Measurements from ENCODE around the gene LRBA. TPM values are rescaled to one million over a fixed set of nuclear protein-coding genes. Genes with fewer than 3 reads are reported as not detected.

LRBA gene
- total and polyA plus RNA-seq, 2 of the 4 experiments (the other 2 are of a cell fraction), result 10.2 to 51.6 TPM

- DNase-seq (peak; percentile 86), ATAC-seq (ENCODE audit: low read depth) (peak; percentile 80)
- Histone ChIP-seq H3K14ac (replicated peaks; ENCODE audit: low read depth, low read length) (peak overlapping the region; percentile 83), H4K91ac (ENCODE audit: insufficient read depth, low read depth, low read length) (peak overlapping the region; percentile 95), H3K27me3 (ENCODE audit: control insufficient read depth, insufficient read depth, low read length) (no peaks in the 10 kb centered on the region), H3K4ac (ENCODE audit: low read depth, low read length) (peak overlapping the region; percentile 83), H4K5ac (ENCODE audit: low read depth, low read length) (peak overlapping the region; percentile 76), H3K18ac (ENCODE audit: low read depth, low read length) (peak overlapping the region; percentile 63), H2AFZ (replicated peaks; ENCODE audit: low read length, poor library complexity) (peak overlapping the region; percentile 78), H3K9ac (ENCODE audit: low read depth, low read length) (peak overlapping the region; percentile 67), H2BK120ac (ENCODE audit: low read depth, low read length) (peak overlapping the region; percentile 95), H2AK9ac (replicated peaks; ENCODE audit: low read depth, low read length, poor library complexity) (peak overlapping the region; percentile 6), H2BK5ac (ENCODE audit: low read depth, low read length, poor library complexity, severe bottlenecking) (peak overlapping the region; percentile 80), H4K8ac (ENCODE audit: low read depth in 2 of 2, low read length in 2 of 2) (peak overlapping the region; percentile 75 to 87), H2BK20ac (ENCODE audit: low read depth, low read length) (peak overlapping the region; percentile 82), H3K4me2 (ENCODE audit: low read depth, low read length) (peak overlapping the region; percentile 66), H4K20me1 (ENCODE audit: insufficient read depth, low read length) (no peaks in the 10 kb centered on the region), H3K79me1 (ENCODE audit: low read depth in 1 of 2, low read length in 2 of 2) (peaks cover 0 to 5% of the 10 kb centered on the region in 2 experiments; a peak in 1 of 4 replicates), H3K23ac (ENCODE audit: low read depth, low read length) (peak overlapping the region; percentile 87), H3K4me1 (ENCODE audit: control insufficient read depth, insufficient read depth, low read length) (peaks cover 19% of the 10 kb centered on the region), H3K56ac (ENCODE audit: extremely low read depth, insufficient read depth, low read length) (peak overlapping the region; percentile 51), H2AK5ac (ENCODE audit: low read depth, low read length) (peak overlapping the region; percentile 41; the same call in 1 of the 2 replicates), H3K27ac (ENCODE audit: insufficient read depth, low read length) (peak overlapping the region; percentile 91), H3K9me1 (ENCODE audit: insufficient read depth, low read length) (peaks cover 14% of the 10 kb centered on the region), H3K4me3 (ENCODE audit: insufficient read depth, low read depth, low read length) (no peak overlapping the region), H3K9me3 (ENCODE audit: control insufficient read depth, insufficient read depth, low read length) (no peaks in the 10 kb centered on the region), H2BK15ac (ENCODE audit: low read depth, low read length) (peak overlapping the region; percentile 88), H3K36me3 (ENCODE audit: control insufficient read depth, insufficient read depth, low read length) (peaks cover 1% of the 10 kb centered on the region; the same call in 1 of the 2 replicates)
- intact Hi-C loops (cut with micrococcal nuclease) (loop anchor here (5.0 kb wide), 2 partner anchors 43 to 278 kb away; no protein-coding TSS in a partner anchor), in situ Hi-C loops (cut with MboI; ENCODE audit: low sequenced_read_pairs) (no loop called here), dilution Hi-C loops (cut with HindIII; ENCODE audit: low sequenced_read_pairs, unreplicated experiment) (no loop called here)
- 8% methylated on average over 2 of the region's 9 CpGs; no CpG with 5 or more reads in 1 of the 2 experiments for WGBS, 2 experiments (ENCODE audit: extremely low coverage in 2 of 2, insufficient read length in 1 of 2)
- ChIA-PET POLR2A (ENCODE audit: unreplicated experiment) (no interaction called here), CTCF (interaction anchor here (0.6 to 1.6 kb wide), 2 partner anchors 581 to 587 kb away, joined by 5 to 6 read pairs; no protein-coding TSS in a partner anchor)
- peak; percentile 75 for TF ChIP-seq RFX5 (IDR thresholded peaks at IDR 0.05; ENCODE audit: low read depth, low read length)
- 0 out of 2 replicates have a peak, but pooled peaks have one; percentile 10 for TF ChIP-seq FOS (IDR thresholded peaks at IDR 0.05; ENCODE audit: low read depth, low read length)
- no peak for TF ChIP-seq CHD1 (IDR thresholded peaks at IDR 0.05; ENCODE audit: low read depth, low read length)
- no peak for TF ChIP-seq CEBPB (IDR thresholded peaks at IDR 0.05; ENCODE audit: low read depth, low read length)
- BruUV-seq (replicated peaks), result no TSS peak
These were observed 734.8 kb downstream of the LRBA start for GRCh38 chr4:150280081-150280895.
